Thoracic aorta (tissue), 2 donors: ENCODE measurements around the gene TTLL7. TPM values are rescaled to one million over a fixed set of nuclear protein-coding genes. Genes with fewer than 3 reads are reported as not detected.
A peak's percentile ranks its signal among the peaks of the same experiment; 100 is the strongest.

ENCODE experiments used
- ATAC-seq: fragments of 150-250 bp; one replicate; pipeline ENCODE4 v1.8.0; 2017; ENCODE audit warnings: low read depth; ENCODE audit not compliant: insufficient number of reproducible peaks, low FRiP score
- DNase-seq: peaks from one replicate; pipeline ENCODE4 v3.0.0-alpha.2; 2020; ENCODE audit warnings: low spot score
- H3K27ac ChIP-seq, 2 donors: fragments of 200-600 bp; sonication (generic); 1 replicate in 1 of 2; 2 replicates in 1 of 2; pipeline ENCODE4 v1.5.1; 2016; ENCODE audit warnings: mild to moderate bottlenecking in 2 of 2, moderate library complexity in 2 of 2
- H3K27me3 ChIP-seq: fragments of 200-600 bp; sonication (generic); replicated peaks from 2 replicates; pipeline ENCODE4 v1.6.0; 2016; ENCODE audit warnings: mild to moderate bottlenecking; ENCODE audit not compliant: insufficient read depth
- H3K36me3 ChIP-seq: fragments of 200-600 bp; sonication (generic); one replicate; pipeline ENCODE4 v1.5.1; 2016
- H3K4me1 ChIP-seq, 2 donors: fragments of 200-600 bp; sonication (generic); 1 replicate in 1 of 2; 2 replicates in 1 of 2; pipeline versions ENCODE4 v1.5.1 to v1.6.0; 2016; ENCODE audit warnings: low read depth in 2 of 2, mild to moderate bottlenecking in 1 of 2; ENCODE audit not compliant: control insufficient read depth in 1 of 2
- H3K4me3 ChIP-seq: fragments of 200-600 bp; sonication (generic); 2 replicates; pipeline ENCODE4 v1.5.1; 2016; ENCODE audit warnings: mild to moderate bottlenecking
- H3K9me3 ChIP-seq: fragments of 200-600 bp; sonication (generic); 2 replicates; pipeline ENCODE4 v1.5.1; 2016
- total RNA-seq, 2 donors: library from RNA; depleted of rRNA; stranded (reverse); fragments of >200 nt; gene quantifications; one replicate each; pipeline versions ENCODE4 v1.1.0 to v1.2.3, GENCODE V29; 2016
- TF ChIP-seq, protein P1 (sequence below): fragments of 200-600 bp; sonication (generic); IDR thresholded peaks from one replicate; pipeline ENCODE4 v1.5.1; 2019; ENCODE audit warnings: antibody characterized with exemption

The TTLL7 gene
- total RNA-seq, 2 donors from 2014 or later, result 66.1 to 71.4 TPM

DNA sequence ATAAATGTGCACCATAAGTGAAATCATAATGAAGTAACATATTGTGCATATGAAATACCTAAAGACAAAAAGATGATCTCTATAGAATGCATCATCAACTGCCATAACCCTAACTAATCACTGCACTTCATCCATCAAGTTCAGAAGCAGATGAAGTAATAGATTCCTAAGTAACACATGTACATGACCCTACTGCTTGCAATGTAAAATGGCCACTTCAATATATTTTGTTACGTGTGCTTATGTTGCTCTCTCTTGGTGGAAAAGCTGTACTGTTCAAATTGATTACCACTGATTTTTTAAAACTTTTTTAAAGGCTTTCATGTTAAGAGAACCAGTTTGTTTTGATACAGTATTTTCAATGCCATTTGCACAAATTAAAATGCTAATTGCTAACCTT is 141.8 kb downstream of the TTLL7 start:
- Histone ChIP-seq H3K36me3 (no peaks in the 10 kb centered on the region), H3K9me3 (no peaks in the 10 kb centered on the region), H3K27ac (no peak overlapping the region), H3K4me3 (no peak overlapping the region), H3K27me3 (no peaks in the 10 kb centered on the region), H3K4me1 (peaks cover 0 to 4% of the 10 kb centered on the region in 2 donors)
- DNase-seq (no peak), ATAC-seq (no peak)
- TF ChIP-seq, protein P1, sequence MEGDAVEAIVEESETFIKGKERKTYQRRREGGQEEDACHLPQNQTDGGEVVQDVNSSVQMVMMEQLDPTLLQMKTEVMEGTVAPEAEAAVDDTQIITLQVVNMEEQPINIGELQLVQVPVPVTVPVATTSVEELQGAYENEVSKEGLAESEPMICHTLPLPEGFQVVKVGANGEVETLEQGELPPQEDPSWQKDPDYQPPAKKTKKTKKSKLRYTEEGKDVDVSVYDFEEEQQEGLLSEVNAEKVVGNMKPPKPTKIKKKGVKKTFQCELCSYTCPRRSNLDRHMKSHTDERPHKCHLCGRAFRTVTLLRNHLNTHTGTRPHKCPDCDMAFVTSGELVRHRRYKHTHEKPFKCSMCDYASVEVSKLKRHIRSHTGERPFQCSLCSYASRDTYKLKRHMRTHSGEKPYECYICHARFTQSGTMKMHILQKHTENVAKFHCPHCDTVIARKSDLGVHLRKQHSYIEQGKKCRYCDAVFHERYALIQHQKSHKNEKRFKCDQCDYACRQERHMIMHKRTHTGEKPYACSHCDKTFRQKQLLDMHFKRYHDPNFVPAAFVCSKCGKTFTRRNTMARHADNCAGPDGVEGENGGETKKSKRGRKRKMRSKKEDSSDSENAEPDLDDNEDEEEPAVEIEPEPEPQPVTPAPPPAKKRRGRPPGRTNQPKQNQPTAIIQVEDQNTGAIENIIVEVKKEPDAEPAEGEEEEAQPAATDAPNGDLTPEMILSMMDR, result peak; percentile 15

DNA sequence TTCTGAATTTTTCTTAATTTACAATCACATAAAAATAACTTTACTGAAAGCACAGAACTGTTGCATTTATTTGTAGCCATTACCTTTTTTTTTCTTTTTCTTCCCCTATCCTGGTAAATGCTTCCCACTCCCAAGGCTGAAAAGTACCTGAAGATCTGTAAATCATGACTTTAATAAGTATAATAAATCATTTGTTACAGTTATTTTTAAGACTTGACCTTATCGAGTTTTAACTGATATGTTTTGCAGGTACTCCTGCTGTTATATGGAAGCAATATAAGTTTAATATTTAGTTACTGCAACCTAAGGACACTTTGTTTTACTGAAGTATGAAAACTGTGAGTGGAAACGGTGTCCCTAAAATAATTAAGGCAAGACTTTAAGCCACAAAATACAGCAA is 142.6 kb downstream of the TTLL7 start:
- DNase-seq (no peak), ATAC-seq (no peak)
- TF ChIP-seq, protein P1, result no peak
- Histone ChIP-seq H3K27ac (no peak overlapping the region), H3K4me3 (no peak overlapping the region), H3K4me1 (peaks cover 0 to 4% of the 10 kb centered on the region in 2 donors), H3K9me3 (no peaks in the 10 kb centered on the region), H3K36me3 (no peaks in the 10 kb centered on the region), H3K27me3 (no peaks in the 10 kb centered on the region)

DNA sequence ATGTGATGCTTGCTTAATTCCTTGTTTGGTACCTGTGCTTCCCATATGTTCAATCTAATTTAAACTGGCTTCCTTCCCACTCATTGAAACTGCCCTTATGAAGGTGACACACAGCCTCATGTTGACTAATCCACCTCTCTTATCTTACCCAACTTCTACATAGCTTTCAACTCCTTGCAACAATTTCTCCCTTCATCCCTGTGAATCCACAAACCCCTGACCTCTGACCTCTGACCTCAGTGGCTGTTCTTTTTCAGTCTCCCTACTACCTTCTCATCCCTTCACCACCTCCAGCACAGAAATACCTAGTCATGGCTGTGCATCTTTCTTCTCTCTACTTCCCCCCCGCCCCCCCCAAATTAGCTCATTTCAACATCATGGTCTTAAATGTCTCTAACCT is 144.5 kb downstream of the TTLL7 start:
- no peaks in the 10 kb centered on the region for H3K36me3 ChIP-seq

DNA sequence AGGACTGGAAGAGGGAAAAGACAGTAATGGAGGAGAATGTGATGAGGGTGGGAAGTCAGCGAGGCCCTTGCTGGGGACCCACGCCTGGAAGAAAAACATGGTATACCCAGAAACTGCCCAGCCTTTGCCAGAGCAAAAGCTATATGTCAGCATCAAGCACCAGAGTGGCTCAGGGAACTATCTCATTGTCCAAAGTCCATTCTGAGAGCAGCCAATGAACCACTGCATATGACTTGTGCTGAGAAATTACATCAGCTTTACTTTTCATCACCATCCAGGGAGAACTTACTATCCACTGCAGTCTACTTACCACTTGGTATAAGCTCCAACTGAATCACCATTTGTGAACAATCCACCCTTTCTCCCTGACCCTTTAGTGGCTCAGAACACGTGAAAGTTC is 148.1 kb downstream of the TTLL7 start:
- DNase-seq (no peak), ATAC-seq (no peak)
- no peak overlapping the region for H3K27ac ChIP-seq
- H3K36me3 ChIP-seq, result no peaks in the 10 kb centered on the region
- TF ChIP-seq, protein P1, result no peak
- no peaks in the 10 kb centered on the region for H3K4me1 ChIP-seq
- H3K27me3 ChIP-seq, result no peaks in the 10 kb centered on the region
- H3K9me3 ChIP-seq, result no peaks in the 10 kb centered on the region
- H3K4me3 ChIP-seq, result no peak overlapping the region

More for the DNA sequence above, 144.5 kb downstream of the TTLL7 start:
- H3K4me1 ChIP-seq, result peaks cover 0 to 4% of the 10 kb centered on the region in 2 donors
- no peak overlapping the region for H3K4me3 ChIP-seq
- DNase-seq, result no peak
- no peaks in the 10 kb centered on the region for H3K27me3 ChIP-seq
- no peaks in the 10 kb centered on the region for H3K9me3 ChIP-seq
- TF ChIP-seq, protein P1, result no peak
- ATAC-seq, result no peak
- H3K27ac ChIP-seq, result no peak overlapping the region

DNA sequence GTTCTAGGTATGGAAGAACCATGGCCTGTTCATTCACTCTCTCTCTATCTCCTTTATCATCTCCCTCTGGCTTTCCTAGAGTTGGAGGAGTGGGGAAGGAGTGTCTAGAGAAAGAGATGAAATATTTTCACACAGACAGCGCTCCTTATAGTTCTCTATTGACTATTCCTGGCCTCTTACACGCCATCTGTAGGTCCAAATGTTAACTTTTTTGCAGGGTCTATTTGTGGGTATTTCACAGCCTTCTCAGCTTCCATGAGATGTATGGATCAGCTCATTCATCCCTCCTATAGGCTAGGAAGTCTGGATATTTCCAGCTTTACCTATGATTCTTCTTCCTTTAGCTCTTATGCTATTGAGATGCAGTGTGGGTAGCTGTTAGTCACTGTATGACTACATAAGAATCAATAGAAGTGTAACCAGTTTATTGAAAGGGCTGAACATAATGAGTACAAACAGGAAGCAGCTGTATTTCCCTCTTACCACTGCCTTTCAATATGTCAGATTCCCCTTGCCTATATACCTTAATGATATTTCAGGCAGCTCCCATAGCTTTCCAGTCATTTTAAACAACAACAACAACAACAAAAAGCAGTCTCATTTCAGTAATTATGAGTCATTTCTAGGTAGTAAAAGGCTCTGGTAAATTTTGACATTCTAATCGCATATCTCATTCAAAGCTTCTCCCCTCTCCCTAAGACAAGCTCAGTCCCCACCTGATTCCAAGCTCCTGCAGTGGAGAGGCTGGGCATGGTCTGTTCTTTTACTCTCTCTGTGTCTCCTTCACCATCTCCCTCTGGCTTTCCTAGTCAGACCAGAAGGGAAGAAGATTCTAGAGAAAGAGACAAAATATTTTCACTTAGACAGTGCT is 149.5 kb downstream of the TTLL7 start:
- no peaks in the 10 kb centered on the region for H3K27me3 ChIP-seq
- no peaks in the 10 kb centered on the region for H3K4me1 ChIP-seq
- TF ChIP-seq, protein P1, result no peak
- H3K4me3 ChIP-seq, result no peak overlapping the region
- no peaks in the 10 kb centered on the region for H3K9me3 ChIP-seq
- no peak overlapping the region for H3K27ac ChIP-seq
- no peak for ATAC-seq
- H3K36me3 ChIP-seq, result no peaks in the 10 kb centered on the region
- DNase-seq, result no peak
